HFFc6 (cell line): Measurements from ENCODE around the gene PRIMA1. TPM values are rescaled to one million over a fixed set of nuclear protein-coding genes. Genes with fewer than 3 reads are reported as not detected.

ENCODE experiments used
- DNase-seq: peaks from one replicate; pipeline ENCODE4 v3.0.0-alpha.2; 2018
- H3K27ac Mint-ChIP-seq: 2 replicates; pipeline ENCODE4 v1.8.0; 2020; ENCODE audit warnings: mild to moderate bottlenecking, mixed read lengths
- H3K27me3 Mint-ChIP-seq: 2 replicates; pipeline ENCODE4 v1.8.0; 2021; ENCODE audit warnings: mild to moderate bottlenecking, moderate library complexity, mixed read lengths; ENCODE audit not compliant: insufficient read depth
- H3K36me3 Mint-ChIP-seq: 2 replicates; pipeline ENCODE4 v1.8.0; 2021; ENCODE audit warnings: low read depth, mixed read lengths
- H3K4me1 Mint-ChIP-seq: 2 replicates; pipeline ENCODE4 v1.8.0; 2020; ENCODE audit warnings: low read depth, mixed read lengths
- H3K4me3 Mint-ChIP-seq: 2 replicates; pipeline ENCODE4 v1.8.0; 2020; ENCODE audit warnings: mild to moderate bottlenecking, moderate library complexity, mixed read lengths
- H3K9me3 Mint-ChIP-seq: 2 replicates; pipeline ENCODE4 v1.8.0; 2020; ENCODE audit warnings: mild to moderate bottlenecking, mixed read lengths
- total RNA-seq, 6 experiments: library from RNA; stranded (reverse); fragmentation: NEBNext Ultra II Directional; extraction: Animal tissue kit (Norgen Biotek cat#: 25700); gene quantifications; 2 replicates in 1 of 6; 3 replicates in 5 of 6; pipeline ENCODE4 v1.2.3, GENCODE V29; 2021
- TF ChIP-seq, protein P1 (sequence below): fragments of 200-600 bp; sonication (generic); IDR thresholded peaks from 2 replicates; pipeline ENCODE4 v1.5.0; 2021; ENCODE audit warnings: antibody characterized with exemption, mild to moderate bottlenecking

PRIMA1 gene
- total RNA-seq, 6 experiments from 2014 or later: not detected

DNA sequence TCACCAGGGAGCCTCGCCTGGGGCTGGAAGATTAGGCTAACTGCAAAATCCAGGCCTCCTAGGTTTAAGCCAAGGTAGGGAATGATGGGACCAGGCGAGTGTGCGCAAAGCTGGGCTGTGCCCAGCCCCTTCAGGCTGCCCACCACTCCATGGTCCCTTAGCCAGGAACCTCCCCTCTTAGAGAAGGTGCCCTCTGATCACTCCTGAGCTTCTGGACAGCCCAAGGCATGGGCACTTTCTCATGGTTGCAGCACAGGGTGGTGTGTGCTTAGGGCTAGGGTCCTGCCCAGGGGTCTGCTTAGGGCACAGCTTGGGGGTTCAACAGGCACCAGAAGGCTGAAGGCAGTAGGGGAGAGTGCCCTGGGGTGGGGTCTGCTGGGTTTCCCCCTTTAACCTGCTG lies 69.0 kb downstream of the PRIMA1 start:
- Mint-ChIP-seq H3K9me3 (peaks cover 47% of the 10 kb centered on the region), H3K27me3 (peaks cover 3% of the 10 kb centered on the region), H3K4me1 (no peaks in the 10 kb centered on the region), H3K4me3 (no peak overlapping the region), H3K36me3 (no peaks in the 10 kb centered on the region), H3K27ac (no peak overlapping the region)
- DNase-seq: no peak
- TF ChIP-seq, protein P1, sequence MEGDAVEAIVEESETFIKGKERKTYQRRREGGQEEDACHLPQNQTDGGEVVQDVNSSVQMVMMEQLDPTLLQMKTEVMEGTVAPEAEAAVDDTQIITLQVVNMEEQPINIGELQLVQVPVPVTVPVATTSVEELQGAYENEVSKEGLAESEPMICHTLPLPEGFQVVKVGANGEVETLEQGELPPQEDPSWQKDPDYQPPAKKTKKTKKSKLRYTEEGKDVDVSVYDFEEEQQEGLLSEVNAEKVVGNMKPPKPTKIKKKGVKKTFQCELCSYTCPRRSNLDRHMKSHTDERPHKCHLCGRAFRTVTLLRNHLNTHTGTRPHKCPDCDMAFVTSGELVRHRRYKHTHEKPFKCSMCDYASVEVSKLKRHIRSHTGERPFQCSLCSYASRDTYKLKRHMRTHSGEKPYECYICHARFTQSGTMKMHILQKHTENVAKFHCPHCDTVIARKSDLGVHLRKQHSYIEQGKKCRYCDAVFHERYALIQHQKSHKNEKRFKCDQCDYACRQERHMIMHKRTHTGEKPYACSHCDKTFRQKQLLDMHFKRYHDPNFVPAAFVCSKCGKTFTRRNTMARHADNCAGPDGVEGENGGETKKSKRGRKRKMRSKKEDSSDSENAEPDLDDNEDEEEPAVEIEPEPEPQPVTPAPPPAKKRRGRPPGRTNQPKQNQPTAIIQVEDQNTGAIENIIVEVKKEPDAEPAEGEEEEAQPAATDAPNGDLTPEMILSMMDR: no peak

DNA sequence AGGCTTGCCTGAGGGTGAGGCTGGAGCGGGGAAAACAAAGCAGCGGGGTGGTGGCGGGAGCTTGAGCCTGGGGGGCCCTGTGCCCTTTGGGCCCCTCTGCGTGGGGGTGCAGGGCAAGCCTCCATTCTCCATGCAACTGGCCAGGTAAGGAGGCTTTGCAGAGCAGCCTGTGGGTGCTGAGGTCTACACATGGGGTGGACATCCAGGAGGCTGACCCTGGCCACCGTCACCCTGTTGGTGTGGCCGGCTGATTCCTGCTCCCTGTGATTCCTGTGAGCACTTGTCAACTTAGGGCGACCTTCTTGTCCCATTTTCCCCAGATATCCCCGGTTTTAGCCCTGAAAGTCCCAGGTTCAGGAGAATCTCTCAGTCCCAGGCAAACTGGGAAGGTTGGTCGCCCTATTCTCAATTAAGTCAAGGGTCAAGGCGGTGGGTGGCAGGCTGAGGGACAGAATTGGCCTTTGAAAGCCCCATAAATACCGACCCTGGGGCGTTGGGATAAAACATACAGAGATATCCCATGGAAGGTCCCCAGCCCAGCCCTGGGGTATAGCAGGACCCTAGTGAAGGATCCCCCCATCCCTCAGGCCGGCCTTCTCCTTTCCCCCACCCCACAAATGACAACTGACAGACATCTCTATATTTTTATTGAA lies 70.5 kb downstream of the PRIMA1 start:
- no peak for DNase-seq
- H3K4me1 Mint-ChIP-seq: no peaks in the 10 kb centered on the region
- TF ChIP-seq, protein P1: no peak
- peaks cover 50% of the 10 kb centered on the region for H3K9me3 Mint-ChIP-seq
- no peak overlapping the region for H3K27ac Mint-ChIP-seq
- H3K36me3 Mint-ChIP-seq: no peaks in the 10 kb centered on the region
- H3K4me3 Mint-ChIP-seq: no peak overlapping the region
- H3K27me3 Mint-ChIP-seq: peaks cover 3% of the 10 kb centered on the region

DNA sequence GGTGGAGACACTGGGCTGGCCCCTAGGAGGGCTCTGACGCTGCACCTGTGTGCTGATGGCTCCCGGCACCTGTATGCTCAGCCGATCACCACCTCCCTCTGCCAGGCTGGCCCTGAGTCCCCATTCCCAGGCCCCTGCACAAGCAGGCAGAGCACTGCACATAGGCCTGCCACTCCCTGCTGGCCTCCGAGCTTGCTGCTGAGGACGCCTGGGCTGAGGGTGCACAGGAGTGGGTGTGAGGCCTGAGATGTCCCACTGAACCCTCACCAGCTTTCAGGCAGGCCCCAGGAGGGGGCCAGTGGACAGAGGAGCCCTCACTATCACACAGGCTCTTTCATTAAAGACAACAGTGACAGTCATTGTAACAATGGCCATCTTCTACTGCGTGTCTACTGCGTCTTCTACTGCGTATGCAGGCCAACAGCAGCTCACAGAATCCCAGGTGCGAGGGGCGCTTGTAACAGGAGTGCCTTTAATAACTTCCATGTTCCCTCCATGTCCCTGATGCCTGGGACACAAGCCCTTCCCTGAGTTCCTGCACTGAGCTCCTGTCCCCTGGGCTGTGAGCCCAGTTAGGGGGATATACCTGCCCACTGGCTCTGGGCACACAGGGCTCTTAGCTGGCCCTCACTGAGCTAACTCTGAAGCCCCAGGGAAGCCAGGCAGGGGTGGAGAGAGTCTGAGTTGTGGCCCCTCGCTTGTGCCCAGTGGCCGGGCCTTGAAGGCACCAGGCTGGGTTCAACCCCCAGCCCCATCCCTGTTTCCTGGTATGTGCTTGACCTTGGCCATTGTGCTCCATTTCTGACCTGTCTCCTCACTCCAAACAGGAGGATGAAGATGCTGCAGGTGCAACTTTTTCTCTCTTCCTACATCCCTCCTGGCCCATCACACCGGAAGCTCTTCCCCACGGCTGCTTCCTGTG lies 71.3 kb downstream of the PRIMA1 start:
- Mint-ChIP-seq H3K27me3 (peaks cover 4% of the 10 kb centered on the region), H3K27ac (no peak overlapping the region)
- DNase-seq: no peak

DNA sequence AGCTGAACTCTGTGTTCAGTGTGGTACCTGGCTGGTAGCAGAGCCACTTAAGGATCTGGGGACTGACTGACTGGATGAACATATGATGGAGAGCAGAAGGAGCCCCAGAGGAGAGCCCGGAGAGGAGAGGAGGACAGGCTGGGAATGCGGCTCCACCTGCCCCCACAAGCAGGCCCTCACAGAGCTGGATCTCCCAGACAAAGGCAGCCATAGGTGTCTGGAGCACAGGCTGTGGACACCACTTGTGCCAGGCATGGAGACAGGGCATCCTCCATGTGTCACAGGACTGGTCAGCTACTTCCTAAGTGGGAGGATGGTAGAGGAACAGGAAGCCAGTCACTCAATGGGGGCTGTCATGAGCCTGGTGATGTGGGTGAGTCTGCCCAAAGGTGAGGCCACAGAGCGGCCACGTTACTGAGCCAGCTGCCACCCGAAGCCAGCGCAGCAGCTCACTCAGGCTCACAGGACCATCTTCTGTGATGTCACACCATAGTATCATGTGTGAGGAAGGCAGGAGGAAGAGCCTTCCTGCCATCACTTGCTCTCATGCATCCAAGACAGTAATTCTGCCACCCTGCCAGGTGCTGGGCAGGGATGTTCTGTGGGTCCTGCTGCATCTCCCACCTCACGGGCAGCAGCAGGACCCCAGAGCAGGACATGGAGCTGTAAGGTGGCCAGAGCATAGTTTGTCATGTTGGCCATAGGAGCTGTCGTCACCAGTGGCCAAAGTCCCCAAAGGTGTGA lies 72.1 kb downstream of the PRIMA1 start:
- H3K27me3 Mint-ChIP-seq: peaks cover 4% of the 10 kb centered on the region
- no peaks in the 10 kb centered on the region for H3K36me3 Mint-ChIP-seq
- H3K4me1 Mint-ChIP-seq: no peaks in the 10 kb centered on the region
- H3K9me3 Mint-ChIP-seq: peaks cover 44% of the 10 kb centered on the region
- no peak overlapping the region for H3K27ac Mint-ChIP-seq
- H3K4me3 Mint-ChIP-seq: no peak overlapping the region
- TF ChIP-seq, protein P1: no peak
- DNase-seq: no peak

More for the DNA sequence above, 71.3 kb downstream of the PRIMA1 start:
- H3K4me1 Mint-ChIP-seq: no peaks in the 10 kb centered on the region
- H3K4me3 Mint-ChIP-seq: no peak overlapping the region
- TF ChIP-seq, protein P1: no peak
- no peaks in the 10 kb centered on the region for H3K36me3 Mint-ChIP-seq
- H3K9me3 Mint-ChIP-seq: peaks cover 48% of the 10 kb centered on the region

DNA sequence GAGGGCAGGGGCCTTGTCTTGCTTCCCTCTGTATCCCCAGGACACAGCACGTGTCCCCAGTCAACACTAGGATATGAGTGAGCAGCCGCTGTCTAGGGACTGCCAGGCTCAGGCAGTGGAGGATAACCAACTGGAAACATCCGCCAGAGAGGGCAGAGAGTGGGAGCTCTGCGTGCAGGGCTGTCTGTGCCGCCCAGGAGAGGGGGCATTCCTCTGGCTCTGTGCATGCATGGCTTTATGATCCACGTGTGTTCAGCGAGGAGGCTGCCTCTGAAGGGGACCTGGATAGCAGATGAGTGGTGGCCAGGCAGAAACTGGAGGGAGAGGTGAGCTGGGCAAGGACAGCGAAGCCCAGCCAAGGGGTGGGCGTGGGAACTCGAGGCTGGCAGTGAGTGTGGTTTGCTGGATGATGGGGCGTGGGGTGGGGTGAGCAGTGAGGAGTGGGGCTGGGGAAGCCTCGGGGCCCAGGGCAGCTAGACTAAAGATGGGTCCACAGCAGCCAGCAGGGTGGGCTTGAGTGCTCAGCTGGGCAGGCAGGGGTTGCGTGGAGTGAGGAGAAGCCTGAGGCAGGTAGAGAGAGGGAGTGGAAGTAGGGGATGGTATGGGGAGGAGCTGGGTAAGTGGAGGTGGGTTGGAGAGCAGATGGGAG lies 72.9 kb downstream of the PRIMA1 start:
- H3K9me3 Mint-ChIP-seq: peaks cover 38% of the 10 kb centered on the region
- H3K4me1 Mint-ChIP-seq: no peaks in the 10 kb centered on the region
- H3K4me3 Mint-ChIP-seq: no peak overlapping the region
- peaks cover 4% of the 10 kb centered on the region for H3K27me3 Mint-ChIP-seq
- TF ChIP-seq, protein P1: no peak
- H3K36me3 Mint-ChIP-seq: no peaks in the 10 kb centered on the region
- no peak for DNase-seq
- no peak overlapping the region for H3K27ac Mint-ChIP-seq
